OCI-LY1 (cell line): ENCODE data around the gene RBM20.

ENCODE experiments used
- H2AFZ ChIP-seq: fragments of 200-600 bp; sonication (generic), shearing (Covaris generic); 2 replicates; pipeline ENCODE4 v1.6.0; 2014; ENCODE audit warnings: antibody characterized with exemption, mild to moderate bottlenecking, low read length
- H3F3A ChIP-seq: fragments of 200-600 bp; sonication (generic), shearing (Covaris generic); 2 replicates; pipeline ENCODE4 v1.6.0; 2014; ENCODE audit warnings: mild to moderate bottlenecking, antibody characterized with exemption, low read length, moderate library complexity; ENCODE audit not compliant: insufficient read depth
- H3K27ac ChIP-seq: fragments of 200-600 bp; sonication (generic); 2 replicates; pipeline ENCODE4 v1.5.1; 2014; ENCODE audit warnings: low read length, mixed run types, mild to moderate bottlenecking, low read depth; ENCODE audit not compliant: poor library complexity, severe bottlenecking
- H3K27me3 ChIP-seq: fragments of 200-600 bp; sonication (generic); 2 replicates; pipeline ENCODE4 v1.6.0; 2014; ENCODE audit warnings: antibody characterized with exemption, mild to moderate bottlenecking, low read length, moderate library complexity; ENCODE audit not compliant: insufficient read depth
- H3K36me3 ChIP-seq: fragments of 200-600 bp; sonication (generic); 2 replicates; pipeline ENCODE4 v1.6.1; 2014; ENCODE audit warnings: mild to moderate bottlenecking, antibody characterized with exemption, low read length, moderate library complexity, mixed read lengths; ENCODE audit not compliant: insufficient read depth
- H3K4me1 ChIP-seq: fragments of 200-600 bp; sonication (generic); 2 replicates; pipeline ENCODE4 v1.5.1; 2014; ENCODE audit warnings: mild to moderate bottlenecking, low read length, moderate library complexity; ENCODE audit not compliant: insufficient read depth, severe bottlenecking
- H3K4me2 ChIP-seq: fragments of 200-600 bp; sonication (generic), shearing (Covaris generic); 2 replicates; pipeline ENCODE4 v1.6.1; 2014; ENCODE audit warnings: low read length
- H3K4me3 ChIP-seq: fragments of 200-600 bp; sonication (generic); 2 replicates; pipeline ENCODE4 v1.5.1; 2014; ENCODE audit warnings: low read length, low read depth, mild to moderate bottlenecking, mixed read lengths; ENCODE audit not compliant: poor library complexity, severe bottlenecking
- H3K79me2 ChIP-seq: fragments of 200-600 bp; shearing (Covaris generic); 2 replicates; pipeline ENCODE4 v1.6.1; 2016; ENCODE audit warnings: mixed run types, low read length, mixed read lengths; ENCODE audit not compliant: insufficient read depth
- H3K9ac ChIP-seq: fragments of 200-600 bp; sonication (generic), shearing (Covaris generic); 2 replicates; pipeline ENCODE4 v1.6.1; 2014; ENCODE audit warnings: mild to moderate bottlenecking, low read length, mixed read lengths
- H3K9me2 ChIP-seq: fragments of 200-600 bp; sonication (generic), shearing (Covaris generic); 2 replicates; pipeline ENCODE4 v1.6.1; 2014; ENCODE audit warnings: low read depth, mild to moderate bottlenecking, low read length, mixed read lengths
- H3K9me3 ChIP-seq: fragments of 200-600 bp; shearing (Covaris generic); 2 replicates; pipeline ENCODE4 v1.6.1; 2014; ENCODE audit warnings: low read length, mixed read lengths
- H4K20me1 ChIP-seq: fragments of 200-600 bp; sonication (generic), shearing (Covaris generic); 2 replicates; pipeline ENCODE4 v1.6.0; 2016; ENCODE audit warnings: mild to moderate bottlenecking, low read length; ENCODE audit not compliant: insufficient read depth
- CTCF ChIP-seq: fragments of 200-600 bp; sonication (generic), shearing (Covaris generic); IDR thresholded peaks from 2 replicates; pipeline ENCODE4 v1.5.1; 2017; ENCODE audit warnings: mild to moderate bottlenecking, antibody characterized with exemption, low read length, moderate library complexity, mixed read lengths
- EZH2 ChIP-seq: fragments of 200-600 bp; sonication (generic), shearing (Covaris generic); IDR thresholded peaks from 2 replicates; pipeline ENCODE4 v1.8.0; 2017; ENCODE audit warnings: borderline replicate concordance, mixed run types, mild to moderate bottlenecking, antibody characterized with exemption, low read length, moderate library complexity, mixed read lengths

The RBM20 gene

DNA sequence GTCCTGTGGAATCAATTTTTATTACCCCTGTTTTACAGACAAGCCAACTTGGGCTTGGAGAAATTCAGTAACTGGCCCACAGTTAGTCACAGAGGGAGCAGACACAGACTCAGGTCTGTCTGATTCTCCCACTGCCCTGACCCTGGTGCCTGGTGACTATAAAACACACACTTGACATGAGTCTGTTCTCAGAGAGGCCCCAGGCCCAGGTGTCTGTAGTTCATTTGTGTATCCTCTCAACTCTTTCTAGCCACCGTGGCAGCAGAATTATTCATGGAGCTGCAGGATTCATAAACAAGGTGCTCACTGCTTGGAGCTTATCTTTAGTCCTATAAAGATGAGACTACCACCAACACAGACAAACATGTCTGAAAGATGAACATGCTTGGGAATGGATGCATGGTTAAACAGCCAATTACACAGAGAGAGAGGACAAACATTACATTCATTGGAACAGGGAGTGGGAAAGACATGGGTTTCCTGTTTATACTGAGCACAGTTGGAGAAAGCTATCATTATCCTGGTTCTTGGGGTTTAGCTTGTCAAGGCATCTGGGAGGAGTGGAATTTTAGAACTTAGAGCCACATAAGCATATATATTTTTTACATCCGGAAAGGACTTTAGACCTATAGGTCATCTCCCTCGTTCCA, 148.5 kb downstream of the RBM20 start:
- H4K20me1 ChIP-seq: no peaks in the 10 kb centered on the region
- H3K9me3 ChIP-seq: no peaks in the 10 kb centered on the region
- peak overlapping the region; percentile 86 for H3K27ac ChIP-seq
- H3K4me3 ChIP-seq: no peak overlapping the region
- H3K36me3 ChIP-seq: no peaks in the 10 kb centered on the region
- no peaks in the 10 kb centered on the region for H3K27me3 ChIP-seq
- no peaks in the 10 kb centered on the region for H3K9me2 ChIP-seq
- H2AFZ ChIP-seq: no peak overlapping the region
- no peak for TF ChIP-seq CTCF
- no peak for TF ChIP-seq EZH2
- H3K4me2 ChIP-seq: no peak overlapping the region; the same call in 1 of the 2 replicates
- no peak overlapping the region for H3K9ac ChIP-seq
- H3K4me1 ChIP-seq: peaks cover 67% of the 10 kb centered on the region
- no peaks in the 10 kb centered on the region; the same call in 1 of the 2 replicates for H3F3A ChIP-seq
- no peaks in the 10 kb centered on the region for H3K79me2 ChIP-seq

GRCh38 chr10:110793128-110793812, 149.1 kb downstream of the RBM20 start:
- Histone ChIP-seq H4K20me1 (no peaks in the 10 kb centered on the region), H3K79me2 (no peaks in the 10 kb centered on the region), H3K4me3 (no peak overlapping the region), H3K4me1 (peaks cover 67% of the 10 kb centered on the region), H3K27me3 (no peaks in the 10 kb centered on the region), H2AFZ (no peak overlapping the region), H3K36me3 (no peaks in the 10 kb centered on the region), H3K9me2 (no peaks in the 10 kb centered on the region), H3K9me3 (no peaks in the 10 kb centered on the region), H3K4me2 (peak overlapping the region; percentile 25; the same call in 1 of the 2 replicates), H3K27ac (peak overlapping the region; percentile 86), H3F3A (no peaks in the 10 kb centered on the region; the same call in 1 of the 2 replicates), H3K9ac (peak overlapping the region; percentile 13; the same call in 1 of the 2 replicates)
- TF ChIP-seq EZH2 (no peak), CTCF (no peak)

DNA sequence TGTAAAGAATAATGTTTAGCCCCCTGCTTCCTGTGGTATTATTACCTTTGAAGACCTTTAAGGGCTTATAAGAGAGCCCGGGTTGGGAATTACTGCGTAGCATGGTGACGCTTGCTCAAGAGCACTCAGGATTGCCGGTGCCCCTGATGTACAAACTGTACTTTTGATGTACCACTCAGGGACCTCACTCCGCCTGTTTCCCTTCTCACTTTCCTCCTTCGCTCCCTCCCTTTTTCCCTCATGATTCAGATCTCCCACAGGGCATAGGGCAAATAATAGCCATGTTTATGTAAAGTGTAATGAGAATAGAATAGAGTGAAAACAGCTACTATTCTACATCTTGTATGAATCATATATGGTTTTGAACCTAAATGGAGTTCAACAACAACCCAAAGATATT, 149.8 kb downstream of the RBM20 start:
- Histone ChIP-seq H3K27ac (peak overlapping the region; percentile 86), H3K27me3 (no peaks in the 10 kb centered on the region), H3K79me2 (no peaks in the 10 kb centered on the region), H3K4me1 (peaks cover 67% of the 10 kb centered on the region), H3F3A (no peaks in the 10 kb centered on the region; the same call in 1 of the 2 replicates), H3K9me2 (no peaks in the 10 kb centered on the region), H2AFZ (no peak overlapping the region), H3K4me3 (no peak overlapping the region), H4K20me1 (no peaks in the 10 kb centered on the region), H3K36me3 (no peaks in the 10 kb centered on the region), H3K4me2 (peak overlapping the region; percentile 25; the same call in 1 of the 2 replicates), H3K9ac (peak overlapping the region; percentile 40; the same call in 1 of the 2 replicates), H3K9me3 (no peaks in the 10 kb centered on the region)
- TF ChIP-seq CTCF: no peak
- TF ChIP-seq EZH2: no peak
